LNCAP (cell line): Measurements from ENCODE around the gene UST.

ENCODE experiments used
- CTCF ChIP-seq: fragments of 450-650 bp; IDR thresholded peaks from 2 replicates; pipeline ENCODE4 v1.5.1; 2017; ENCODE audit warnings: mild to moderate bottlenecking

Gene UST

GRCh38 chr6:148986608-148987007 lies 239.8 kb downstream of the UST start:
- no peak for TF ChIP-seq CTCF

- no peak for TF ChIP-seq CTCF
These were observed 241.2 kb downstream of the UST start for GRCh38 chr6:148987982-148988381.

- TF ChIP-seq CTCF: no peak
These were observed 242.8 kb downstream of the UST start for GRCh38 chr6:148989585-148989984.

GRCh38 chr6:148990403-148990802 lies 243.6 kb downstream of the UST start:
- TF ChIP-seq CTCF: no peak

- no peak for TF ChIP-seq CTCF
These were observed 250.0 kb downstream of the UST start for GRCh38 chr6:148996815-148997214.

- no peak for TF ChIP-seq CTCF
These were observed 251.0 kb downstream of the UST start for GRCh38 chr6:148997865-148998264.

- no peak for TF ChIP-seq CTCF
These were observed 251.9 kb downstream of the UST start for GRCh38 chr6:148998704-148999103.

GRCh38 chr6:148999501-148999900 lies 252.7 kb downstream of the UST start:
- TF ChIP-seq CTCF: no peak
